Kidney tubule cell (primary cell): ENCODE measurements around the gene RNF167.

Experiments
- DNase-seq: peaks from one replicate; pipeline ENCODE4 v3.0.0-alpha.2; 2018; ENCODE audit warnings: low spot score

RNF167 gene

DNA sequence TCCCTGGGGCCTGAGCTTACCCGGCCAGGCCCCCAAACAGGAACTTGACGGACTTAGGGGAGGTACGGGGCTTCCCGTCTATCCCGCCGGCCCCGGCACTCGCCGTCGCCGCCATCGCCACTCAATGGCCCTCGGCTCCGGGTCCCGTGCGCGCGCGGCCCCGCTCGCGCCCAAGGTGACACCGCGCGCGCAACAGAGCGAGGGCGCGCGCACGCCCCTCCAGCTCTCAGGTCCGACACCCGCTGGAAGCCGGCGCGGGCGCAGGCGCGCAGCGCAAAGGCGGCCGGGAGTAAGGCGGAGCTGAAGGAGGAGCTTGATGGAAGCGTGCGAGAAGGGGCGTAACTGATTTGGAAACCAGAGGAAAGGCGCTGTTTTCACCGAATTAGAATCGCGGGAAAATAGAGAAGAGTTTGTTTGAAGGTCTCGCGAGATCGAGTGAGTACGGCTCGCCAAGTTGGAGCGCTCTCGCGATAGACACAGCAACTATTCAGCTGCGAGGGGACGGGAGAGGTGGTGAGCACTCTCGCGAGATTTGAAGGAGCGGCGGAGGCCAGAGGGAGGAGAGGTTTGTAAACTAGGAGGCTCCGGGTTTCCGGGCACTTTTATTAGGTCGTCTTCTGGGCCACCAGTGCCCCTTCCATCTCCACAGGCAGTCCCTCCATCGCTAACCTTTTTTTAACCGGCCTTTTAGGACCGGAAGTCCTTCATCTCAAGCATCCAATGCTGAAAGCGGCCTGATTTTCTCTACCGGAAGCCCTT lies at the start of gene RNF167, which contains the start of gene SLC25A11:
Gene RNF167, plus strand, starts transcription at position 473 of the 759 bp plus-strand sequence. CDS start 642 bp downstream, outside the sequence.
Gene SLC25A11, minus strand, starts transcription at position 251 of the 759 bp plus-strand sequence. Its CDS starts 136 bp downstream, at position 115.
- peak; percentile 99 for DNase-seq

DNA sequence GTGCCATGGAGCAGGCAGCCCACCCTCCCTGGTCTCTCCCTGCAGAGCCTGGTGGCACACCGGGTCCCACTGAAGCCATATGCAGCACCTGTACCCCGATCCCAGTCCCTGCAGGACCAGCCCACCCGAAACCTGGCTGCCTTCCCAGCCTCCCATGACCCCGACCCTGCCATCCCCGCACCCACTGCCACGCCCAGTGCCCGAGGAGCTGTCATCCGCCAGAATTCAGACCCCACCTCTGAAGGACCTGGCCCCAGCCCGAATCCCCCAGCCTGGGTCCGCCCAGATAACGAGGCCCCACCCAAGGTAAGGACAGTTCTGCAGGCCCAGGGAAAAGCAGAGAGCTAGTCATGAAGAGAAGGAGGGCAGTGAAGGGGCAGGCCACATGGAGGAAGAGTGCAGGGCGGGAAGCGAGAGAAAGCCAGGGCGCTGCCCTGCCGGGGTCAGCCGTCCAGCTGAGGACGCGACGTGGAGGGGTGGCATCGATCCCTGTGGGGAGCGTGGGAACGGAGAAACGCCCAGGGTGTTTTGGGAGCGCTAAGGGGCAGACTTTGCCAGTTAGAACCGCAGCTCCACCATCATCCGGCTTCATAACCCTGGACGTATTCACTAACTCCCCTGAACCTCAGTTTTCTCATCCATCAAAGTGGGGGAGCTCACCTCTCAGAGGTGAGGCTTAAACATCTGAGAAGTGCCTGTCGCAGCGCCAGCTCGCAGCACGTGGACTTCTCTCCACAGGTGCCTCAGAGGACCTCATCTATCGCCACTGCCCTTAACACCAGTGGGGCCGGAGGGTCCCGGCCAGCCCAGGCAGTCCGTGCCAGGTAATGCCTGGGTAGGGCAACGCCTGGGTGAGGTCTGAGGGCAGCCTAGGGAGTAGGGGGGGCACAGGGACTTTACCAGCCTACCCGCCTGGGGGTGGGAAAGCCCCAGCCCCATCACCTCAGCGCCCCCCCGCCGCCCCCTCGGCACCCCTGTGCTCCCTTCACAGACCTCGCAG lies 48.4 kb upstream of the RNF167 start:
- DNase-seq, result no peak

DNA sequence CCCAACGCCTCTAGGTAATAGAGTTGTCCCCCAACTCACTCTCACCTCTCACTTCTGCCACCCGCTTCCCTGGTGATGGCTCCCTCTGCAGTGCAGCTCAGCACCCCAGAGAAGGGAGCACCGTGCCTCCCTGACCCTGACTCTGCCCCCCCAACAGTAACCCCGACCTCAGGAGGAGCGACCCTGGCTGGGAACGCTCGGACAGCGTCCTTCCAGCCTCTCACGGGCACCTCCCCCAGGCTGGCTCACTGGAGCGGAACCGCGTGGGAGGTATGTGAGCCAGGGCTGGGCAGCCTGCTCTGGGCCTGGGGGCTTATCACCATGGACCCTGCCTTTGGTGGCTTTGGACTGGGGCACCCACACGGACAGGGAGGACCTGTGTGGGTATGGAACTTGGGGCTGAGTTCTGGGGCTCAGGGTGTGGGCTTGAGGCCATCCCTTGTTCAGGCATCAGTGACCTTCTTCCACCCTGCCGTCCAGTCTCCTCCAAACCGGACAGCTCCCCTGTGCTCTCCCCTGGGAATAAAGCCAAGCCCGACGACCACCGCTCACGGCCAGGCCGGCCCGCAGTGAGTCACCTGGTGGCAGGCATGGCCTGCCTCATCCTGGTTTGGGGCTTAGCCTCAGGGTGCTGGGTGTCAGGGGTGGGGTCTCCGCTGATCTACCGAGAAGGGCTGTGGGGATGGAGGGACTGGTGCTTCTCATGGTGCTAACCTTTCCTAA lies 47.4 kb upstream of the RNF167 start:
- no peak for DNase-seq

DNA sequence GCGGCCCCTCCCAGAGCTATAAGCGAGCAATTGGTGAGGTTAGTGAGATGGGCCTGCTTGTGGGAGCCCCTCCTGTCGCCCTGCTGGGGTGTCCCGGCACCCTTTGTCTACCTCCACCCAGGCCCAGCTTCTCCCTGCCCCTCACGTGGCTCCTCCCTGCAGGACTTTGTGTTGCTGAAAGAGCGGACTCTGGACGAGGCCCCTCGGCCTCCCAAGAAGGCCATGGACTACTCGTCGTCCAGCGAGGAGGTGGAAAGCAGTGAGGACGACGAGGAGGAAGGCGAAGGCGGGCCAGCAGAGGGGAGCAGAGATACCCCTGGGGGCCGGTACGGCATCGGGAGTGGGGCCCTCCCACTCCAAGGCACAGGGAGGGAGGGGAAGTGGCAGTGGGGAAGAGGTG lies 46.8 kb upstream of the RNF167 start:
- DNase-seq, result no peak

DNA sequence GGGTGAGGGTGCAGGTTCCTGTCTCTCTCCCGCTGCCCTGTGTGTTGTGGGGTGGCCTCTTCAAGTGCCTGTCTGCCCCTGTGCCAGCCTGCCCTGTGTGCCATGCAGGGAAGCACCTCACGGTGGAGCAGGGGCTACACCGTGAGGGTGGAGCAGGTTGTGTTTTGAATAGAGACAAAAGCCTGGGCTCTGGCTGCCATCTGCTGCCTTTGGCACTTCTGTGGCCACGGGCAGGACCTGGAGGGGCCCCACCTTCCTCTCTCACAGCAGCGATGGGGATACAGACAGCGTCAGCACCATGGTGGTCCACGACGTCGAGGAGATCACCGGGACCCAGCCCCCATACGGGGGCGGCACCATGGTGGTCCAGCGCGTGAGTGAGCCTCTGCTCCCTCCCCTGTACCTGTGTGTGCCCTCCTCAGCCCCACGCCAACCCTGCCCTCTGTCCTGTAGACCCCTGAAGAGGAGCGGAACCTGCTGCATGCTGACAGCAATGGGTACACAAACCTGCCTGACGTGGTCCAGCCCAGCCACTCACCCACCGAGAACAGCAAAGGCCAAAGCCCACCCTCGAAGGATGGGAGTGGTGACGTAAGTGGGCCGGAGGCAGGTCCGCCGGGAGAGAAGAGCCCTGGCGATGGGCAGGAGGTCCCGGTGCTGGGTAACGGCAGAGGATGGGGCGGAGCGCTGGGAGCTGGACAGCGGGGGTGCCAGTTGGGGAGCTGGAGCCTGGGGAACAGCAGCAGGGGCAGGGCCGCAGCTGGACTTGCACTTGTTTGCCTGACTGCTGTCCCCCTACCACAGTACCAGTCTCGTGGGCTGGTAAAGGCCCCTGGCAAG lies 46.1 kb upstream of the RNF167 start:
- DNase-seq, result no peak

DNA sequence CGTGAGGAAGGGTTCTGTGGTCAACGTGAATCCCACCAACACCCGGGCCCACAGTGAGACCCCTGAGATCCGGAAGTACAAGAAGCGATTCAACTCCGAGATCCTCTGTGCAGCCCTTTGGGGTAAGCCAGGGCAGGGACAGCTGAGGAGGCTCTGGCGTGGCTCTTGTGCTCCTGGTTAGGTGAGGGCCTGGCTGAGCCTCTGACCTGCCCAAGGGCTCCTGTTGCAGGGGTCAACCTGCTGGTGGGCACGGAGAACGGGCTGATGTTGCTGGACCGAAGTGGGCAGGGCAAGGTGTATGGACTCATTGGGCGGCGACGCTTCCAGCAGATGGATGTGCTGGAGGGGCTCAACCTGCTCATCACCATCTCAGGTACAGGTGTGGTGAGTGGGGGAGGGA lies 44.9 kb upstream of the RNF167 start:
- no peak for DNase-seq

DNA sequence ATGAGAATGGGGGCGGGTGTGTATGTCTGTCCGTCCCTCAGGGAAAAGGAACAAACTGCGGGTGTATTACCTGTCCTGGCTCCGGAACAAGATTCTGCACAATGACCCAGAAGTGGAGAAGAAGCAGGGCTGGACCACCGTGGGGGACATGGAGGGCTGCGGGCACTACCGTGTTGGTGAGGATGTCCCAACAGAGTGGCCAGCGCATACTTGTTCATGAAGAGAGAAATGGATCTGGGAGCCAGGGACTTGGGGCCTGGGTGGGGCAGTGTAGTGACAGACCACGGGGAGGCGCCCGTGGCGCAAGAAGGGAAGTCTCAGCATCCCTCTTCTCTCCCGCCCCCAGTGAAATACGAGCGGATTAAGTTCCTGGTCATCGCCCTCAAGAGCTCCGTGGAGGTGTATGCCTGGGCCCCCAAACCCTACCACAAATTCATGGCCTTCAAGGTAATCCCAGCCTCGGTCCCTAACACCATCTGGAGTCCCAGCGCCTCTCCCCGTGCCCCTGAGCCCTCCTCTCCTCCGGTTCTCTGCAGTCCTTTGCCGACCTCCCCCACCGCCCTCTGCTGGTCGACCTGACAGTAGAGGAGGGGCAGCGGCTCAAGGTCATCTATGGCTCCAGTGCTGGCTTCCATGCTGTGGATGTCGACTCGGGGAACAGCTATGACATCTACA lies 44.3 kb upstream of the RNF167 start:
- DNase-seq, result no peak

DNA sequence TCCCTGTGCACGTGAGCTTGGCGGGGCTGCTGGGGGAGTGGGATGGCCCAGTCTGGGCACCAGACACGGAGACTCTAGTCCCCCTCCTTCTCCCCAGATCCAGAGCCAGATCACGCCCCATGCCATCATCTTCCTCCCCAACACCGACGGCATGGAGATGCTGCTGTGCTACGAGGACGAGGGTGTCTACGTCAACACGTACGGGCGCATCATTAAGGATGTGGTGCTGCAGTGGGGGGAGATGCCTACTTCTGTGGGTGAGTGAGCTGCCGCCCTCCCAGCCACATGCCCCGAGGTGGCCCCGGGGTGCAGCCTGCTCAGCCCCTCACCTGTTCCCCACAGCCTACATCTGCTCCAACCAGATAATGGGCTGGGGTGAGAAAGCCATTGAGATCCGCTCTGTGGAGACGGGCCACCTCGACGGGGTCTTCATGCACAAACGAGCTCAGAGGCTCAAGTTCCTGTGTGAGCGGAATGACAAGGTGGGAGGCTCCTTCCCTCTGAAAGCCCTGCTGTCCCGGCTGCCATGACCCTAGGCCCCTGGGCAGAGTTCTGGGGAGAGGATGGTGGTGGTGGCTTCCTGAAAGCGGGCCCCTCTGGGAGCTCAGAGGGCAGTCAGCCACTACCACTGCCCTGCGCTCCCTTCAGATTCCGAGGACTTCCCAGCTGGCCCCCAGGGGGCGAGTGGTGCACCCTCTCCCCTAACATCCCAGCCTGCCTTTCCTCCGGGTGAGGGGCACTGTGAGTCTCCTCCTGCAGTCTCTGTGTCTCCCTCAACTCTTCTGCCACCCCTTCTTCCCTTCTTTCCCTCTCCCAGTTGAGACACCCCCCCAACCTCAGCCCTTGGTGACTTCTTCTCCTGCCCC lies 43.5 kb upstream of the RNF167 start:
- DNase-seq, result no peak

DNA sequence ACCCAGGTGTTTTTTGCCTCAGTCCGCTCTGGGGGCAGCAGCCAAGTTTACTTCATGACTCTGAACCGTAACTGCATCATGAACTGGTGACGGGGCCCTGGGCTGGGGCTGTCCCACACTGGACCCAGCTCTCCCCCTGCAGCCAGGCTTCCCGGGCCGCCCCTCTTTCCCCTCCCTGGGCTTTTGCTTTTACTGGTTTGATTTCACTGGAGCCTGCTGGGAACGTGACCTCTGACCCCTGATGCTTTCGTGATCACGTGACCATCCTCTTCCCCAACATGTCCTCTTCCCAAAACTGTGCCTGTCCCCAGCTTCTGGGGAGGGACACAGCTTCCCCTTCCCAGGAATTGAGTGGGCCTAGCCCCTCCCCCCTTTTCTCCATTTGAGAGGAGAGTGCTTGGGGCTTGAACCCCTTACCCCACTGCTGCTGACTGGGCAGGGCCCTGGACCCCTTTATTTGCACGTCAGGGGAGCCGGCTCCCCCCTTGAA lies 42.8 kb upstream of the RNF167 start:
- no peak for DNase-seq

DNA sequence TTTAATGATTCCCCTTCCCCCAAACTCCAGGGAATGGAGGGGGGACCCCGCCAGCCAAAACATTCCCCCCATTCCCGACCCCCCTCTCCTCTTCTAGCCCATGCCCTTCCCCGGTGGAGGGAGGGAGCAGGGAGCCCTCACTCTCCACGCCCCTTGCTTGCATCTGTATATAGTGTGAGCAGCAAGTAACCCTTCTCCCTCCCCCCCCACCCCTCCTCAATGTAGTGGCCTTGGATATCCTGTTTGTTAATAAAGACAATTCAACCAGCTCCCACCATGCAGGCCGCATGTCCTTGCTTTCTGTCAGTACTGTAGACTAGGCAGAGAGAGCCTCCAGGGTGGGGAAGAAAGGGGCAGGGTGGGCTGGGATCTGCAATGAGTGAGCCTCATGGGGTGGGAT lies 42.3 kb upstream of the RNF167 start:
- DNase-seq, result no peak

DNA sequence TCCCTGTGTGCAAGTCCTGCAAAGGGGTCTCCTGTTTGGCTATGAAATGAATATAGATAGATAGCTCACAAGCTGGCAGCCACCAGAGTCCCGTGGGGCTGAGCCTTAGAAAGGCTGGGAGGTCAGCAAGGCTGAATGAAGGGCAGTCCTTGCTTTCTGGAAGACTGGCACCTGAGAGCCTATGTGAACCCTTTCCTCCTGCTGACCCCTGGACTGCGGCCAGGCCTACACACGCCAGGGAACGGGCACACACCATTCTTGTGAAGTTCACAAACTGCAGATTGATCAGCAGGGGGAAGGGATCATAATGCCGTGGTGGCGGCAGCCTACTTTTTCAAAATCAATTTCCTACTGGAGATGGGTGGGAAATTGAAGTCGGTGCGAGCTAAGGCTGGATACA lies 41.7 kb upstream of the RNF167 start:
- DNase-seq, result no peak

DNA sequence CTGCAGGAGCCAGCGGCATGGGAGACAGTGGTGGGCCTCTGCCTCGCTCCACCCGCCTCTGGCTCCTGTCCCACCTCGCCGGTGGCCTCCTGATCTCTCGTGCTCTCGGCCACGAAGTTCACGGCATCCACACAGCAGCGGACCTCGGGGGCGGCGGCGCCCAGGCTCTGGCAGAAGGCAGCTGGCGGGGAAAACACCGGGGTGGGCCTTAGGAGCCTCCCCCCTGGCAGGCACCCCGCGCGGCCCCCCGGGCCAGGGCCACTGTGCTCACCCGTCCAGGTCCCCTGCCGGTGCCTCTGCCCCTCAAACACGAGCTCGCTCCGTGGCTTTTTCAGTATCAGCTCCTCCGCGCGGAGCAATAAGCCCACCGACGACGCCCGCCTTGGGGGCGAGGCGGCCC lies 41.1 kb upstream of the RNF167 start:
- no peak for DNase-seq

DNA sequence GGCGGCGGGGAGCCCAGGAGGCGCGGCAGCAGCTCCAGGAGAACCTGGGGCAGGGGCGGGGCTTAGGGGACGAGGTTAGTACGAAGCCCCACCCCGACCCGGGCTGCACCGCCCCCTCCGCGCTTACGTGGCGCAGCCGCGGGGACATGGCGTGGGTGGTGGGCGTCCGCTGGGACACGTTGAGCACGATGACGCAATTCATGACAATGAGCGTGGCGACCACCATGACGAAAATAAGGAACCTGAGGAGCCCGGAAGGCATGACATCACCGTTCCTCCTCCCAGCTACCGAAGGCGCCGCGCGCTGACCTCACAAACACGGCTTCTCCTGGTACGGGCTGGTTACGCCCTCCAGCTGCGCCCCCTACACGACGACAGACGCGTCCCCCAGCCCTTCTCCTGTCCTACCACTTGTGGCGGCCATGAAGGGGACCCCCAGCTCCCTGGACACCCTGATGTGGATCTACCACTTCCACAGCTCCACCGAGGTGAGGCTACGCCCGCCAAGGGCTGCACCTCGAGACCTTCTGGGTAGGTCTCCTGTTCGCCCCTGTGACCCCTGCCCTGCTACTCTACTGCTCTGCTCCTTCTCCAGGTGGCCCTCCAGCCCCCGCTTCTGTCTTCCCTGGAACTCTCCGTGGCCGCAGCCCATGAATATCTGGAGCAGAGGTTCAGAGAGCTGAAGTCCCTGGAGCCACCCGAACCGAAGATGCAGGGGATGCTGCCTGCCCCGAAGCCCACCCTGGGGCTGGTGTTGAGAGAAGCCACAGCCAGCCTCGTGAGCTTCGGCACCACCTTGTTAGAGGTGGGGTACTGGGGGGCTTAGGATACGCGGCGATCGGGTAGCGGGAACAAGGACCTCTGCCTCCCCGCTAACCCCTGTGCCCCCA lies 40.5 kb upstream of the RNF167 start, which contains the start of gene C17orf107:
Gene C17orf107, plus strand, starts transcription at position 196 of the 890 bp plus-strand sequence. Its CDS starts 227 bp downstream, at position 423.
- peak; percentile 57 for DNase-seq

DNA sequence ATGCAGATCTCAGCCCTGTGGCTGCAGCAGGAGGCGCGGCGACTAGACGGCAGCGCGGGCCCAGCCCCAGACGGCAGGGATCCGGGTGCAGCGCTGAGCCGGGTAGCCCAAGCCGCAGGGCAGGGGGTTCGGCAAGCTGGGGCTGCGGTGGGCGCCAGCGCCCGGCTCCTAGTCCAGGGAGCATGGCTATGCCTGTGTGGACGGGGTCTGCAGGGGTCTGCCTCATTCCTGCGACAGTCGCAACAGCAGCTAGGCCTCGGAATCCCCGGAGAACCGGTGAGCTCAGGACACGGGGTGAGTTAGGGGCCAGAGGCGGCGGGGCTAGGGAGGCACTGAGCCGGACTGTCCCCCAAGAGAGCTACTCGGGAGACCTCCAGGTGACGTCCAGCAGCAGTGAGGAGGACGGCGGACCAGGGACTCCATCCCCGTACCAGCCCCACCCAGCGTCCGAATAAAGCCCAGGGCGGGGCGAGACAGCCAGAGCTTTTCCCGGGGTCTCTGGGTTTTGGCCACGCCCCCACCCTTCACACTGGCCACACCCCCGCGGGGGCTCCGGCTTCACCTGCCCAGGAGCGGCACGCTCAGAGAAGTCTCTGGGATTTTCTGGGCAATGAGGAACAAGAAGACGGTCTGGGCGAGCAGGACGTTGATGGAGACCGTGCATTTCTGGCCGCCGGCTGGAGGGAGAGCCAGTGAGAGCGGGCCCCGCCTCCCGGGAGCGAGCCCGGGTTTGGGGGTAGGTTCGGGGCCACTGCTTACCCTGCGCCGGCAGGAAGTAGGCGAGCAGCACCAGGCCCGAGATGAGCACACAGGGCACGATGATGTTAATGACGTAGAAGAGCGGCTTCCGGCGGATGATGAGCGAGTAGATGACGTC lies 39.6 kb upstream of the RNF167 start:
- DNase-seq, result no peak

DNA sequence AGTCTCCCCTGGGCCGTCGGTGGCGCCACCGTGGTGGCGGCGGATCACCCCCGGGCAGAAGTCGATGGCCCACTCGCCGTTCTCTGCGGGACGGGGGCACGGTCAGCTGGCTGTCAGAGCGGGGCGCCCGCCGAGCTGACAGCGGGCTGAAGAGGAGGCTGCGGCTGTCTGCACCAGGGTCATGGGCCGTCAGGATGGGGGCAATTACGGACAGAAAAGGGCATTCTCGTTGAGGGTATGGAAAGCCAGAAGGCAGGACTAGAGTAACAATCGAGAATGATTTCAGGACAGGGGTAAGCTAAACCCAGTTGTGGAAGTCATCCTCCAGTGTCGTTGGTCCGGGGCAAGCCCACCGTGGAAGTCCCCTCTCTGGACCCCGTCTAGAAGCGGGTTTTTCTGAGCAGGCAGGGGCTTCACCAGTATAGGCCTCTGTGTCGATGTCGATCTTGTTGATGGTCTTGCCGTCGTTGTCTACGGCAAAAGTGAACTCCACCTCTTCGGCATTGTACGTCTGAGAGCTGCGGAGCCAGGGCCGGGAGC lies 38.9 kb upstream of the RNF167 start:
- no peak for DNase-seq

DNA sequence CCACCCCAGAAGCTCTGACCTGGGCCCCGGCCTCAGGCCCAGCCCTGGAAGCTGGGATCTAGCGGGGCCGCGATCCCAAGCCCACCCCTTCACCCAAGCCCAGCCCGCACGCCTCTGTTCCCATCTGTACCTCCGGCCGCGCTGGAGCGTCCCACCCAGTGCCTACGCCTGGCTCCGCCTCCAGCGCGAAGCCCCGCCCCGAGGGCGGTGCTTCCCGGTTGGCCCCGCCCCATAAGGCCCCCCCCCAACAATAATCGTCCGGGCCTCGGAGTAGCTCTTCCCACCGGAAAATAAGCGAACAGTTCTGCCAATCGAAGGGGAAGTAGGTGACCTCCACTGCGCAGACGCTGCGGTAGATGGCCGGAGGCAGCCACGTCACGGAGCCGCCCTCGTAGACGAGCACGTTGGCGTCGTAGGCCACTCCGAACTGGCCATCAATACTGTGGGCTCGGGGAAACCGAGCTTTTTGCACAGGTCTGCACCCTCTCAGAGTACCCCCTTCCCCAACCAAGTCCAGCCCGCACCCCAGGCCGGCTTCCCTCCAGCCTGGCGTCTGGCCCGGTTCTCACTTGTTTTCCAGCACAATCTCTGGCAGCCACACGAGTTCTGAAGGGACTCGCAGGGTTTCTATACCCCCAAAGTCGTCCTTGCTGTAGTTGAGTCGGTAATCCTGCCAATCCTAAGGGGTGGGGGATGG lies 38.3 kb upstream of the RNF167 start:
- DNase-seq, result no peak
